Sigmoid colon (tissue), 7 donors: ENCODE results near the gene GPR68. TPM values are rescaled to one million over a fixed set of nuclear protein-coding genes. Genes with fewer than 3 reads are reported as not detected.
A peak's percentile ranks its signal among the peaks of the same experiment; 100 is the strongest.

Experiments used
- DNase-seq: peaks from one replicate; pipeline ENCODE4 v3.0.0-alpha.2; 2019
- H3K27ac ChIP-seq, 4 donors: fragments of 200-600 bp; sonication (generic); one replicate each; pipeline ENCODE4 v1.5.1; 2016 to 2019; ENCODE audit warnings: mild to moderate bottlenecking in 1 of 4
- H3K27me3 ChIP-seq, 3 donors: fragments of 200-600 bp; sonication (generic); one replicate each; pipeline ENCODE4 v1.5.1; 2019; ENCODE audit warnings: mild to moderate bottlenecking in 1 of 3
- H3K36me3 ChIP-seq, 4 donors: fragments of 200-600 bp; sonication (generic); one replicate each; pipeline ENCODE4 v1.5.1; 2016 to 2019
- H3K4me1 ChIP-seq, 4 donors: fragments of 200-600 bp; sonication (generic); one replicate each; pipeline ENCODE4 v1.5.1; 2017 to 2019
- H3K4me3 ChIP-seq, 4 donors: fragments of 200-600 bp; sonication (generic); one replicate each; pipeline ENCODE4 v1.5.1; 2017 to 2019; ENCODE audit warnings: mild to moderate bottlenecking in 2 of 4, moderate library complexity in 1 of 4
- H3K9me3 ChIP-seq, 4 donors: fragments of 200-600 bp in 3 of 4; sonication (generic) in 3 of 4; one replicate each; pipeline versions ENCODE4 v1.5.1 to v1.6.1; 2013 to 2019
- EP300 ChIP-seq, 4 donors: sonication (generic); formaldehyde crosslinking; IDR thresholded peaks; one replicate each; pipeline ENCODE4 v1.6.1; 2017; ENCODE audit warnings: antibody characterized with exemption in 4 of 4
- POLR2A ChIP-seq, 2 donors: fragments of 450-650 bp; IDR thresholded peaks; one replicate each; pipeline ENCODE4 v1.6.1; 2016; ENCODE audit warnings: antibody characterized with exemption in 2 of 2, mild to moderate bottlenecking in 2 of 2, moderate library complexity in 2 of 2
- POLR2AphosphoS5 ChIP-seq, 4 donors: sonication (generic); formaldehyde crosslinking; IDR thresholded peaks; one replicate each; pipeline ENCODE4 v1.6.1; 2017; ENCODE audit warnings: antibody characterized with exemption in 4 of 4
- WGBS, 2 donors: extraction: QIAGEN DNeasy Blood & Tissue Kit; methylation state at CpG; one replicate each; pipeline ENCODE4 v1.1.7; 2013; 5-methylcytosine and 5-hydroxymethylcytosine counted together
- intact Hi-C: fragments of 100-400 bp; cut with DNase I; formaldehyde crosslinking; loops from one replicate; pipeline ENCODE4 v1.15.1; 2023
- polyA plus RNA-seq, 3 donors: library from polyadenylated mRNA; stranded (reverse); fragments of 200-250 nt; gene quantifications; one replicate each; pipeline ENCODE4 v1.2.3, GENCODE V29; 2013
- total RNA-seq, 4 donors: library from RNA; depleted of rRNA; stranded (reverse); fragments of >200 nt; gene quantifications; one replicate each; pipeline ENCODE4 v1.1.0, GENCODE V29; 2016
- TF ChIP-seq, protein P1 (sequence below), 4 experiments: fragments of 450-650 bp in 3 of 4; fragments of 200-600 bp in 1 of 4; IDR thresholded peaks; one replicate each; pipeline ENCODE4 v1.5.1; 2016 to 2019; ENCODE audit warnings: antibody characterized with exemption in 4 of 4, mild to moderate bottlenecking in 3 of 4, moderate library complexity in 2 of 4
- donor health status: healthy with polysubstance abuse.
- donor health status: Bipolar disorder and iron deficiency.
- donor health status: healthy.

Gene GPR68, protein sequence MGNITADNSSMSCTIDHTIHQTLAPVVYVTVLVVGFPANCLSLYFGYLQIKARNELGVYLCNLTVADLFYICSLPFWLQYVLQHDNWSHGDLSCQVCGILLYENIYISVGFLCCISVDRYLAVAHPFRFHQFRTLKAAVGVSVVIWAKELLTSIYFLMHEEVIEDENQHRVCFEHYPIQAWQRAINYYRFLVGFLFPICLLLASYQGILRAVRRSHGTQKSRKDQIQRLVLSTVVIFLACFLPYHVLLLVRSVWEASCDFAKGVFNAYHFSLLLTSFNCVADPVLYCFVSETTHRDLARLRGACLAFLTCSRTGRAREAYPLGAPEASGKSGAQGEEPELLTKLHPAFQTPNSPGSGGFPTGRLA
- 1 to 10 TPM in 2 of 4 donors, under 1 TPM in 2; 0.66 to 1.7 (median 1.2) TPM for total RNA-seq
- polyA plus RNA-seq = 1 to 10 TPM in 1 of 3 donors, under 1 TPM in 1, not detected in 1; 0.46 to 1.4 TPM

DNA sequence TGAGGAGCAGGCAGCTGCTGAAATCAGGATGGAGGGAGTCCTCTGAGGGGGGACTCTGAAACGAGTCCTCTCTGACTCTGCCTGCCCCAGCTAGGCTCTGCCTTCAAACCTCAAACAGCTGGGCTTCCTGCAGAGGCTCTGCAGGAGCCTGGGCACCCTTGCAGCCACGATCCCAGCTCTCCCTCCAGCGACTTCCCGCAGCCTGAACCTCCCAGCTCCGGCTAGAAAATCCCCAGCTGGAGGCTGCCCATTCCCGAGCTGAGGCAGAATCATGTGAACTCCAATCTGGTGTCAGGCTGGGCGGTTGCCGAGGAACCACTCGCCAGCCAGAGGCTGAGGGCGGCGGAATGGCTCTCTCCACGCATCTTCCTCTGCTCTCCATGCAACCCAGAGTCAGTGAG lies at the start of gene GPR68:
TSS of gene GPR68 (minus strand) at position 204 of the 401 bp plus-strand sequence. CDS start 9,654 bp downstream, outside the sequence.
- Histone ChIP-seq H3K4me3 (peak within 1 kb of the TSS in 1 of 4 donors; percentile 29), H3K9me3 (no peaks in the 10 kb centered on the region), H3K27me3 (no peaks in the 10 kb centered on the region), H3K27ac (peak within 1 kb of the TSS in 2 of 4 donors; percentile 44 to 59), H3K36me3 (no peaks in the 10 kb centered on the region), H3K4me1 (peaks cover 0 to 12% (median 5%) of the 10 kb centered on the region in 4 donors)
- intact Hi-C loops = no loop called here
- TF ChIP-seq POLR2AphosphoS5 (IDR thresholded peaks at IDR 0.05) = no peak
- no peak for TF ChIP-seq EP300 (IDR thresholded peaks at IDR 0.05)
- TF ChIP-seq, protein P1, sequence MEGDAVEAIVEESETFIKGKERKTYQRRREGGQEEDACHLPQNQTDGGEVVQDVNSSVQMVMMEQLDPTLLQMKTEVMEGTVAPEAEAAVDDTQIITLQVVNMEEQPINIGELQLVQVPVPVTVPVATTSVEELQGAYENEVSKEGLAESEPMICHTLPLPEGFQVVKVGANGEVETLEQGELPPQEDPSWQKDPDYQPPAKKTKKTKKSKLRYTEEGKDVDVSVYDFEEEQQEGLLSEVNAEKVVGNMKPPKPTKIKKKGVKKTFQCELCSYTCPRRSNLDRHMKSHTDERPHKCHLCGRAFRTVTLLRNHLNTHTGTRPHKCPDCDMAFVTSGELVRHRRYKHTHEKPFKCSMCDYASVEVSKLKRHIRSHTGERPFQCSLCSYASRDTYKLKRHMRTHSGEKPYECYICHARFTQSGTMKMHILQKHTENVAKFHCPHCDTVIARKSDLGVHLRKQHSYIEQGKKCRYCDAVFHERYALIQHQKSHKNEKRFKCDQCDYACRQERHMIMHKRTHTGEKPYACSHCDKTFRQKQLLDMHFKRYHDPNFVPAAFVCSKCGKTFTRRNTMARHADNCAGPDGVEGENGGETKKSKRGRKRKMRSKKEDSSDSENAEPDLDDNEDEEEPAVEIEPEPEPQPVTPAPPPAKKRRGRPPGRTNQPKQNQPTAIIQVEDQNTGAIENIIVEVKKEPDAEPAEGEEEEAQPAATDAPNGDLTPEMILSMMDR (IDR thresholded peaks at IDR 0.05) = no peak
- DNase-seq = peak; percentile 84
- WGBS, 2 donors = 21 to 49% methylated on average over 12 of the region's 12 CpGs

DNA sequence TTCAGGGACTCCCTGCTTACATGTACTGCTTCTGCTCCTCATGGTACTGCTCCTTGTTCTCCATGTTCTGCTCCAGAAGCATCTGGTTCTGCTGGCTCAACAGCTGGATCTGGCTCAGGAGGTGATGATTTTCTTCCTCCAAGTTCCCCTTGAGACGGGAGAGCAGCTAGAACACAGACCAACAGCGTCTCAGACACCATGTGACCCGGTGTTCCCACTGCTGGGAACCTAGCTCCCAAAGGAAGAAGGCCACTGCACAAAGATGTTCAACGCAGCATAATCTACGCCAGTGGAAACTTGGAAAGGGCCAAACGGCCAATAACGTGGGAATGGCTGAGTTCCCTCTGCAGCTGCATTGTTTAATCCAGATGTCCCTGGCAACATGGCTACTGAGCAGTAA lies 49.6 kb upstream of the GPR68 start:
- no peak for DNase-seq
- Histone ChIP-seq H3K9me3 (no peaks in the 10 kb centered on the region), H3K27me3 (no peaks in the 10 kb centered on the region), H3K4me1 (peaks cover 0 to 12% (median 10%) of the 10 kb centered on the region in 4 donors), H3K4me3 (no peak overlapping the region), H3K27ac (no peak overlapping the region), H3K36me3 (no peaks in the 10 kb centered on the region)
- no peak for TF ChIP-seq EP300 (IDR thresholded peaks at IDR 0.05)
- TF ChIP-seq POLR2A (IDR thresholded peaks at IDR 0.05) = no peak
- TF ChIP-seq POLR2AphosphoS5 (IDR thresholded peaks at IDR 0.05) = no peak
- TF ChIP-seq, protein P1 (IDR thresholded peaks at IDR 0.05) = no peak
- intact Hi-C loops = no loop called here
- 89 to 92% methylated on average over 7 of the region's 7 CpGs for WGBS, 2 donors

DNA sequence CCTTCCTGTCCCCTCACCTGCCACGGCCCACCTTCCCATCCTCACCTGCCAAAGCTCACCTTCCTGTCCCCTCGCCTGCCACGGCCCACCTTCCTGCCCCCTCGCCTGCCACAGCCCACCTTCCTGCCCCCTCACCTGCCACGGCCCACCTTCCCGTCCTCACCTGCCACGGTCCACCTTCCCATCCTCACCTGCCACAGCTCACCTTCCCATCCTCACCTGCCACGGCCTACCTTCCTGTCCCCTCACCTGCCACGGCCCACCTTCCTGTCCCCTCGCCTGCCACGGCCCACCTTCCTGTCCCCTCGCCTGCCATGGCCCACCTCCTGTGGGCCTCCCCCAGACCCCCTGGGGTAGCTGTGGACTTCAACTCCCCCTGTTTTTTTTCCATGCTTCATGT lies 48.8 kb upstream of the GPR68 start:
- Histone ChIP-seq H3K36me3 (no peaks in the 10 kb centered on the region), H3K27ac (no peak overlapping the region), H3K9me3 (no peaks in the 10 kb centered on the region), H3K27me3 (no peaks in the 10 kb centered on the region), H3K4me3 (no peak overlapping the region), H3K4me1 (peaks cover 0 to 5% (median 3%) of the 10 kb centered on the region in 4 donors)
- DNase-seq = no peak
- intact Hi-C loops = no loop called here
- WGBS, 2 donors = 53 to 68% methylated on average over 12 of the region's 12 CpGs
- TF ChIP-seq POLR2A (IDR thresholded peaks at IDR 0.05) (no peak), EP300 (IDR thresholded peaks at IDR 0.05) (no peak), POLR2AphosphoS5 (IDR thresholded peaks at IDR 0.05) (no peak)
- TF ChIP-seq, protein P1 (IDR thresholded peaks at IDR 0.05) = no peak

DNA sequence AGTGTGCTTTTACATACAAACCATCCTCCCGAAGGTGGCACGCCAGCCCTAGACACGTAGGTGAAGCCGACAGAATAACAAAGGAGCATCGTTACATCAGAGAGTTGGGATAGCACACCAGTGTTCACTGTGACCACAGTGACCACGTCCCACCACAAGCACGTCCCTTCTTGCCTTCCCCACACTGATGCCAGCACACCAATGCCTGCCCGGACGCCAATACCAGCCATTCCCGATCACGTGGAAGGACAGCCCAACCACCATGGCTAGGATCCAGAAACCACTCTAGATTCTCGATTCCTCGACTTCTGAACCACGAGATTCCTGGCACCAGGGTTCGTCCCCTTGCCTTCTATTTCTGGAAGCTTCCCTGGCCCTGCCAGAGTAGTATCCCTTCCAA lies 48.0 kb upstream of the GPR68 start:
- no peak for TF ChIP-seq POLR2A (IDR thresholded peaks at IDR 0.05)
- no peak for TF ChIP-seq EP300 (IDR thresholded peaks at IDR 0.05)
- no peak for TF ChIP-seq POLR2AphosphoS5 (IDR thresholded peaks at IDR 0.05)
- TF ChIP-seq, protein P1 (IDR thresholded peaks at IDR 0.05) = no peak
- Histone ChIP-seq H3K36me3 (no peaks in the 10 kb centered on the region), H3K4me1 (no peaks in the 10 kb centered on the region), H3K9me3 (no peaks in the 10 kb centered on the region), H3K27ac (no peak overlapping the region), H3K4me3 (no peak overlapping the region), H3K27me3 (no peaks in the 10 kb centered on the region)
- intact Hi-C loops = no loop called here
- DNase-seq = no peak
- 88 to 91% methylated on average over 15 of the region's 15 CpGs for WGBS, 2 donors
